IgD-negative memory B cell (primary cell): Measurements from ENCODE around the gene SRSF4. TPM values are rescaled to one million over a fixed set of nuclear protein-coding genes. Genes with fewer than 3 reads are reported as not detected.
A peak's percentile ranks its signal among the peaks of the same experiment; 100 is the strongest.
"Not testable (repeated sequence)": the region's sequence is repeated elsewhere in the genome, so short reads cannot be mapped to it uniquely, and the experiment has no call there.

ENCODE experiments used
- H3K27ac Mint-ChIP-seq, 3 donors: one replicate each; pipeline ENCODE4 v1.8.0; 2020 to 2022; ENCODE audit warnings: mild to moderate bottlenecking in 3 of 3, mixed read lengths in 3 of 3, moderate library complexity in 1 of 3
- H3K27me3 Mint-ChIP-seq: one replicate; pipeline ENCODE4 v1.8.0; 2021; ENCODE audit warnings: mixed read lengths
- H3K36me3 Mint-ChIP-seq: one replicate; pipeline ENCODE4 v1.8.0; 2020; ENCODE audit warnings: mild to moderate bottlenecking, mixed read lengths
- H3K4me1 Mint-ChIP-seq, 3 donors: one replicate each; pipeline ENCODE4 v1.8.0; 2020 to 2022; ENCODE audit warnings: mixed read lengths in 3 of 3, mild to moderate bottlenecking in 1 of 3
- H3K4me3 Mint-ChIP-seq, 4 donors: one replicate each; pipeline ENCODE4 v1.8.0; 2020 to 2022; ENCODE audit warnings: mild to moderate bottlenecking in 4 of 4, mixed read lengths in 4 of 4, moderate library complexity in 3 of 4
- H3K9me3 Mint-ChIP-seq, 3 donors: one replicate each; pipeline ENCODE4 v1.8.0; 2020 to 2021; ENCODE audit warnings: mixed read lengths in 3 of 3, mild to moderate bottlenecking in 1 of 3
- polyA plus RNA-seq: library from polyadenylated mRNA; unstranded; fragments of 300-500 nt; fragmentation: Illumina TruSeq; gene quantifications from one replicate; pipeline ENCODE4 v1.2.3, GENCODE V29; 2021

Gene SRSF4
- 88.3 TPM for polyA plus RNA-seq

DNA sequence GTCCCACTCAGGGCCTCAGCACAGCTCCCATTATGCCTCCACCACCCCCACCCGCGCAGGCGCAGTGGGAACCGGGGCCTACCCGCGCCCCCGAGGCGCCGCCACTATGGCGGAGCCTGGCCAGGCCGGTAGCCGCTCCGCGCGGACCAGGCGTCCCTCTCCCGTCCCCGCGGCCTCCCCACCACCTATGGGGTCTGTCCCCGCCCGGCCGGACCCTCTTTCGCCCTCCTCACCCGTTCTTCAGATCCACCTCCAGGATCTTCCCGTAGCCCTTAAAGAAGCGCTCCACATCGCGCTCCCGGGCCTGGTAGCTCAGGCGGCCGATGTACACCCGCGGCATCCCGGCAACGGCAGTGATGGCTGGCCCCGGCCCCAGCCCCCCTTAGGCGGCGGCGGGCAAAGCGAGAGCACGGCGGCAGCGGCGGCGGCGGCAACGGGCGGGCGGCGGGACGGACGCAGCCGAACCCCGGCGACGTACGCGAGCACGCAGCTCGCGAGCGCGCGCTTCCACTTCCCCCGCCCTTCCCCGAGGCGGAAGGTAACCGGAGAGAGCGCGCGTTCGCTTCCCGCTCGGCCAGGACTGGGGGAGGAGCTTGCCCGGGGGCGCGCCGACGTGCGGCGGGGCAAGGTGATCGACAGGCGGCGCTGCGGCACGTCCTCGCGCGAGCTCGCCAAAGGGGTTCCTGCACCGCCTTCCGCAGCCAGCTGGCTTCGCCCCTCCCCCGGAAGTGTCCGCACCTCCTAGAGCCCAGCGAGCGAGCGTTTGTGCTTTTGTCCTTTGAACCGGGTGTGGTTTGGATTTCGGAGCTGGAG is at the start of gene SRSF4:
Gene SRSF4 (minus strand): TSS at position 488 of the 813 bp plus-strand sequence. CDS start 148 bp downstream, at position 340.
- Mint-ChIP-seq H3K27ac (peak within 1 kb of the TSS; percentile 96 to 97 (median 96)), H3K27me3 (no peaks in the 10 kb centered on the region), H3K9me3 (no peaks in the 10 kb centered on the region), H3K36me3 (peaks cover 3% of the 10 kb centered on the region), H3K4me1 (peaks cover 25 to 50% (median 31%) of the 10 kb centered on the region in 3 donors), H3K4me3 (peak within 1 kb of the TSS; percentile 91 to 98 (median 97))

GRCh38 chr1:29230553-29231378 is 49.1 kb upstream of the SRSF4 start, which contains the start of gene MECR:
Gene MECR, minus strand, starts transcription at chr1:29230934. Its CDS starts 28 bp downstream, at chr1:29230906.
- Mint-ChIP-seq H3K27ac (peak within 1 kb of the TSS; percentile 67 to 98 (median 90)), H3K27me3 (peaks cover 16% of the 10 kb centered on the region), H3K4me3 (peak within 1 kb of the TSS; percentile 94 to 98 (median 96)), H3K4me1 (peaks cover 17% of the 10 kb centered on the region in 3 donors), H3K36me3 (peaks cover 1% of the 10 kb centered on the region), H3K9me3 (no peaks in the 10 kb centered on the region)

DNA sequence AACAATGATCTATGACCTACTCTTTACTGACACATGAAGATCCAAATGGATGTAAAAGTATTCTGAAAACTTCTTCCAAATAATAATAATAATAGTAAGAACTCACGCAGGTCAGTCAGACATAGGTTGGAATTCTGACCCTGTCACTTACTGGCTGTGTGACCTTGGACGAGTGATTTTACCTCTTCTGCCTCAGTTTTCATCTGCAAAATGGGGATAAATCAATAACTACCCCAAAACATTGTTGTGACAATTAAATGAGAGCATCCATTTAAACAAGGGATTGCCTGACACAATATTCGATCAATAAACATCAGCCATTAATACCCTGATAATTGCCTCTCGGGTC is 48.5 kb upstream of the SRSF4 start:
- Mint-ChIP-seq H3K9me3 (no peaks in the 10 kb centered on the region), H3K27ac (peak overlapping the region; percentile 53 to 98 (median 90)), H3K36me3 (peaks cover 1% of the 10 kb centered on the region), H3K4me3 (peak overlapping the region; percentile 94 to 98 (median 96)), H3K27me3 (peaks cover 13% of the 10 kb centered on the region), H3K4me1 (peaks cover 16 to 17% (median 16%) of the 10 kb centered on the region in 3 donors)

DNA sequence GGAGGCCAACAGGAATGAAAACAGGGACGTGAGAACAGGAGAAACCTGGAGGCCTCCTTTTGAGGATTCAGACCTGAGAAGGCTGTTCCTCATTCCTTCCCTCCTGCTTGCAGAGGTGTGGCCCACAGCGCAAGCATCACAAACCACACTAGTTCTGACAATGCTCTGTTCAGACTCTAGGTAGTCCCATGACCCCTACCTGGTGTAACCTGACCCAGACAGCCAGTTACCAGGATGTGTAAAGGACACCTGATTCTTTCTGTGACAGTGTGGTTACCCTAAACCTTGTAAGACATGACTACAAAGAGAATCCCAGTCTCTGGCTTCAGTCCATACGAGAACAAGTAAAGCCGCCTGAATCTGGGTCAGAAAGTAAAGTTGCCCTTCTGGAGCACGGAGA is 45.8 kb upstream of the SRSF4 start:
- H3K27me3 Mint-ChIP-seq = no peaks in the 10 kb centered on the region

GRCh38 chr1:29225361-29225760 is 43.7 kb upstream of the SRSF4 start:
- no peaks in the 10 kb centered on the region for H3K27me3 Mint-ChIP-seq
- H3K4me1 Mint-ChIP-seq = peaks cover 8 to 9% (median 8%) of the 10 kb centered on the region in 3 donors
- H3K36me3 Mint-ChIP-seq = peaks cover 3% of the 10 kb centered on the region
- no peak overlapping the region for H3K27ac Mint-ChIP-seq
- no peak overlapping the region for H3K4me3 Mint-ChIP-seq
- no peaks in the 10 kb centered on the region for H3K9me3 Mint-ChIP-seq

More for the DNA sequence above, 45.8 kb upstream of the SRSF4 start:
- H3K9me3 Mint-ChIP-seq = no peaks in the 10 kb centered on the region
- H3K4me1 Mint-ChIP-seq = peaks cover 16 to 17% (median 16%) of the 10 kb centered on the region in 3 donors
- H3K27ac Mint-ChIP-seq = no peak overlapping the region
- H3K36me3 Mint-ChIP-seq = peaks cover 1% of the 10 kb centered on the region
- H3K4me3 Mint-ChIP-seq = peak overlapping the region in 1 of 4 donors; percentile 32

DNA sequence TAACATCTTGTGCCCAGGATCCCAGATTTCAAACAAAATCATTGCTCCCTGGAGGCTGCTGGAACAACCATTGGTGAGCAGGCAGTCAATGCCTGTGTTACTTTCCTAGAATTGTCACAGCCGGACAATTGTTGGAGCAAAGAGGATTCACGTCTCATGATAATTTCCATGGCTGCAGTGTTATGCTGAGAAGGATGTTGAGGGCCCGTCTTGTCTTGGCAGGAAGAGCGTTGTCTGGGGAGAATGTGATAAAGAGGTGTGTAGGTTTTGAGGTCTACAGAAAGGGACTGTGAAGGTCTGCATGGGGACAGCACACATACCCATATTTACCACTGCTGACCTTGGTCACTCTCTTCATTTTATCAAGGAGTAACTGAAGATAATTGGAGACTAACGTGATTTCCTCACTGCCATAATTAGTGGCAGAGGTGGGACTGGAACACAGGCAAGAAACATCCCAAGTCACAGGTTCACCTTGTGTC is 42.7 kb upstream of the SRSF4 start:
- no peak overlapping the region for H3K27ac Mint-ChIP-seq
- H3K4me1 Mint-ChIP-seq = peaks cover 0 to under 1% (median 0%) of the 10 kb centered on the region in 3 donors
- peaks cover 6% of the 10 kb centered on the region for H3K36me3 Mint-ChIP-seq

GRCh38 chr1:29223521-29223920 is 41.8 kb upstream of the SRSF4 start:
- Mint-ChIP-seq H3K4me1 (no peaks in the 10 kb centered on the region), H3K4me3 (no peak overlapping the region), H3K9me3 (no peaks in the 10 kb centered on the region), H3K27ac (no peak overlapping the region), H3K27me3 (no peaks in the 10 kb centered on the region), H3K36me3 (peaks cover 6% of the 10 kb centered on the region)

More for the DNA sequence above, 42.7 kb upstream of the SRSF4 start:
- Mint-ChIP-seq H3K27me3 (no peaks in the 10 kb centered on the region), H3K9me3 (no peaks in the 10 kb centered on the region), H3K4me3 (no peak overlapping the region)

- H3K4me3 Mint-ChIP-seq = no peak overlapping the region
These were observed 41.0 kb upstream of the SRSF4 start for GRCh38 chr1:29222686-29223085.

GRCh38 chr1:29222260-29222659 is 40.6 kb upstream of the SRSF4 start:
- H3K4me1 Mint-ChIP-seq, H3K4me3 Mint-ChIP-seq, H3K27me3 Mint-ChIP-seq, H3K27ac Mint-ChIP-seq, H3K9me3 Mint-ChIP-seq, H3K36me3 Mint-ChIP-seq: not testable (repeated sequence)

More at GRCh38 chr1:29222686-29223085, 41.0 kb upstream of the SRSF4 start:
- Mint-ChIP-seq H3K9me3 (no peaks in the 10 kb centered on the region), H3K4me1 (no peaks in the 10 kb centered on the region), H3K36me3 (peaks cover 6% of the 10 kb centered on the region), H3K27me3 (no peaks in the 10 kb centered on the region), H3K27ac (no peak overlapping the region)

DNA sequence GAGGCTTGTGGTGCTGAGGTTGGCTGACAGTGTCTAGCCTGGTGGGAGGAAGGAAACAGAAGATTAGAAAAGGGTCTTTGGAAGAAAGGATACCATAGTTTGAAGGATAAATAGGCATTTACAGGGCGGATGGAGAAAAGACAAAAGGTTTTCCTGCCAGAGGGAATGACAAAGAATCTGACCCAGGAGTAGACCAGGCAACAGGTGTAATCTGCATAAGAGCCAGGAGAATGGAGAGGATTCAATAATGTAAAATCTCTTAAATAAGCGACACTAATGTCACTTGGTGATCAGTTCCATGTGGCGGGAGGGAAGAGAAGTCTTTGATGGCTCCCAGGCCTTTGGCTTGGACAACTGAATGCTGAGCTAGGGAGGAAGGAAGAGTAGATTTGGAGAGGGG is 39.6 kb upstream of the SRSF4 start:
- Mint-ChIP-seq H3K4me1 (no peaks in the 10 kb centered on the region), H3K27me3 (no peaks in the 10 kb centered on the region), H3K27ac (no peak overlapping the region), H3K36me3 (peaks cover 4% of the 10 kb centered on the region), H3K4me3 (no peak overlapping the region), H3K9me3 (no peaks in the 10 kb centered on the region)

- no peaks in the 10 kb centered on the region for H3K4me1 Mint-ChIP-seq
- H3K27me3 Mint-ChIP-seq = no peaks in the 10 kb centered on the region
- no peaks in the 10 kb centered on the region for H3K9me3 Mint-ChIP-seq
- no peak overlapping the region for H3K27ac Mint-ChIP-seq
- H3K4me3 Mint-ChIP-seq = no peak overlapping the region
- H3K36me3 Mint-ChIP-seq = peaks cover 6% of the 10 kb centered on the region
These were observed 36.5 kb upstream of the SRSF4 start for GRCh38 chr1:29218223-29218622.

DNA sequence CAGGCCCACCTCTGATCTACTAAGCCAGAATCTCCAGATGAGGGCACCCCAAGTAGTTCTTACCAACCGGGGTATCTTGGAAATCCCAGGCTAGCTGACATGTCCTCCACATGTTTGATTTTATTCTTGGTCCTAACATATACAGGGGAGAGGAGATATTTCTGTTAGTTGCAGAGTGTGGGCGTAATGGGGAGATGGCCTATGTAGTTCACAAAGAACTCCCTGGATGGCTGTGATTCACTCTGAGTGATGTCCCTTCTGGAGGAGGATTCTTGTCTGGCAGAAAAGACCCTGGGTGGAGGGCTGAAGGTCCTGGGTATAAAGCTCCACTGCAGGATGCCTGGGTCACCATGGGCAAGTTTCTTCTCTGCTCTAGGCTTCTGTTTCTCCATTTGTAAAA is 35.9 kb upstream of the SRSF4 start:
- no peak overlapping the region for H3K4me3 Mint-ChIP-seq
- no peaks in the 10 kb centered on the region for H3K4me1 Mint-ChIP-seq
- no peak overlapping the region for H3K27ac Mint-ChIP-seq
- H3K9me3 Mint-ChIP-seq = no peaks in the 10 kb centered on the region
- no peaks in the 10 kb centered on the region for H3K27me3 Mint-ChIP-seq
- peaks cover 6% of the 10 kb centered on the region for H3K36me3 Mint-ChIP-seq

GRCh38 chr1:29213055-29213454 is 31.4 kb upstream of the SRSF4 start:
- no peak overlapping the region for H3K4me3 Mint-ChIP-seq
- peaks cover 5% of the 10 kb centered on the region for H3K36me3 Mint-ChIP-seq
- H3K27me3 Mint-ChIP-seq = no peaks in the 10 kb centered on the region
- peaks cover 5 to 10% (median 7%) of the 10 kb centered on the region in 3 donors for H3K4me1 Mint-ChIP-seq
- no peaks in the 10 kb centered on the region for H3K9me3 Mint-ChIP-seq
- no peak overlapping the region for H3K27ac Mint-ChIP-seq

GRCh38 chr1:29211086-29212030 is 29.7 kb upstream of the SRSF4 start:
- Mint-ChIP-seq H3K4me1 (peaks cover 5 to 10% (median 7%) of the 10 kb centered on the region in 3 donors), H3K27me3 (no peaks in the 10 kb centered on the region), H3K4me3 (no peak overlapping the region), H3K27ac (no peak overlapping the region), H3K36me3 (peaks cover 5% of the 10 kb centered on the region), H3K9me3 (no peaks in the 10 kb centered on the region)
